ENCODE results near the gene FKBP5. TPM values are rescaled to one million over a fixed set of nuclear protein-coding genes. Genes with fewer than 3 reads are reported as not detected.

Gene FKBP5
- total and polyA plus RNA-seq, 9 of the 15 experiments (the other 6 are each of a cell fraction or from before 2014, with no cell fraction given): 32.7 to 151 (median 75.0) TPM

DNA sequence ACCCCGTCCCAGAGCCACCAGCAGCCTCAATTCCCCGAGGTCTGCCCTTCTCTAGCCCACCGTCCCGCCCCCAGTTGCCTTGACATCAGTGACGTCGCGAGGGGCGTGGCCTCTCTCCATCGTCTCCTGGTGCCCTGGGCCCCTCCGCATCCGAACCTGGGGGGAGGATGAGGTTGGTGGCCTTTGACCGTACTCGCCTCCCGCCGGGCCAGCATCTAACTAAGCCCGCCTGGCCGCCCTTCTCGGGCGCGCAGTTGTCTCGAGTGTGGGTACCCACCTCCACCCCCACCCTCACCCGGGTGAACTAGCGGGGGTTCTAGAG is 42.7 kb upstream of the FKBP5 start (continued):
- TF ChIP-seq THAP12 (CRISPR knock-in tag; IDR thresholded peaks at IDR 0.05): peak; percentile 58
- no peak for TF ChIP-seq BRD9 (IDR thresholded peaks at IDR 0.05; ENCODE audit: low read depth, partially characterized antibody)
- TF ChIP-seq RBM22 (IDR thresholded peaks at IDR 0.05; ENCODE audit: low read depth, low read length, poor library complexity, severe bottlenecking): no peak
- TF ChIP-seq ATF7 (IDR thresholded peaks at IDR 0.05): no peak
- TF ChIP-seq TBP (optimal IDR thresholded peaks at IDR 0.05; ENCODE audit: low read depth, low read length): peak; percentile 54
- TF ChIP-seq, protein P1, sequence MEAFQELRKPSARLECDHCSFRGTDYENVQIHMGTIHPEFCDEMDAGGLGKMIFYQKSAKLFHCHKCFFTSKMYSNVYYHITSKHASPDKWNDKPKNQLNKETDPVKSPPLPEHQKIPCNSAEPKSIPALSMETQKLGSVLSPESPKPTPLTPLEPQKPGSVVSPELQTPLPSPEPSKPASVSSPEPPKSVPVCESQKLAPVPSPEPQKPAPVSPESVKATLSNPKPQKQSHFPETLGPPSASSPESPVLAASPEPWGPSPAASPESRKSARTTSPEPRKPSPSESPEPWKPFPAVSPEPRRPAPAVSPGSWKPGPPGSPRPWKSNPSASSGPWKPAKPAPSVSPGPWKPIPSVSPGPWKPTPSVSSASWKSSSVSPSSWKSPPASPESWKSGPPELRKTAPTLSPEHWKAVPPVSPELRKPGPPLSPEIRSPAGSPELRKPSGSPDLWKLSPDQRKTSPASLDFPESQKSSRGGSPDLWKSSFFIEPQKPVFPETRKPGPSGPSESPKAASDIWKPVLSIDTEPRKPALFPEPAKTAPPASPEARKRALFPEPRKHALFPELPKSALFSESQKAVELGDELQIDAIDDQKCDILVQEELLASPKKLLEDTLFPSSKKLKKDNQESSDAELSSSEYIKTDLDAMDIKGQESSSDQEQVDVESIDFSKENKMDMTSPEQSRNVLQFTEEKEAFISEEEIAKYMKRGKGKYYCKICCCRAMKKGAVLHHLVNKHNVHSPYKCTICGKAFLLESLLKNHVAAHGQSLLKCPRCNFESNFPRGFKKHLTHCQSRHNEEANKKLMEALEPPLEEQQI (IDR thresholded peaks at IDR 0.05): no peak
- TF ChIP-seq EHMT2 (IDR thresholded peaks at IDR 0.05): no peak
- no peak for TF ChIP-seq ZNF445 (CRISPR knock-in tag; IDR thresholded peaks at IDR 0.05; ENCODE audit: low read depth)
- TF ChIP-seq SP2 (IDR thresholded peaks at IDR 0.05; ENCODE audit: extremely low read depth, low read depth, low read length, poor library complexity, severe bottlenecking): no peak
- peak; percentile 67 for TF ChIP-seq HDAC2 (IDR thresholded peaks at IDR 0.05)
- no peak for TF ChIP-seq MTF1 (CRISPR knock-in tag; IDR thresholded peaks at IDR 0.05; ENCODE audit: borderline replicate concordance)
- no peak for TF ChIP-seq PYGO2 (tag; IDR thresholded peaks at IDR 0.05)
- peak; percentile 41; the same call in 1 of the 2 replicates for TF ChIP-seq ZBTB12 (CRISPR knock-in tag; IDR thresholded peaks at IDR 0.05)
- TF ChIP-seq HMGN3 (IDR thresholded peaks at IDR 0.05; ENCODE audit: borderline replicate concordance, extremely low read depth, insufficient read length, low read depth, low read length): no peak
- TF ChIP-seq, protein P2, sequence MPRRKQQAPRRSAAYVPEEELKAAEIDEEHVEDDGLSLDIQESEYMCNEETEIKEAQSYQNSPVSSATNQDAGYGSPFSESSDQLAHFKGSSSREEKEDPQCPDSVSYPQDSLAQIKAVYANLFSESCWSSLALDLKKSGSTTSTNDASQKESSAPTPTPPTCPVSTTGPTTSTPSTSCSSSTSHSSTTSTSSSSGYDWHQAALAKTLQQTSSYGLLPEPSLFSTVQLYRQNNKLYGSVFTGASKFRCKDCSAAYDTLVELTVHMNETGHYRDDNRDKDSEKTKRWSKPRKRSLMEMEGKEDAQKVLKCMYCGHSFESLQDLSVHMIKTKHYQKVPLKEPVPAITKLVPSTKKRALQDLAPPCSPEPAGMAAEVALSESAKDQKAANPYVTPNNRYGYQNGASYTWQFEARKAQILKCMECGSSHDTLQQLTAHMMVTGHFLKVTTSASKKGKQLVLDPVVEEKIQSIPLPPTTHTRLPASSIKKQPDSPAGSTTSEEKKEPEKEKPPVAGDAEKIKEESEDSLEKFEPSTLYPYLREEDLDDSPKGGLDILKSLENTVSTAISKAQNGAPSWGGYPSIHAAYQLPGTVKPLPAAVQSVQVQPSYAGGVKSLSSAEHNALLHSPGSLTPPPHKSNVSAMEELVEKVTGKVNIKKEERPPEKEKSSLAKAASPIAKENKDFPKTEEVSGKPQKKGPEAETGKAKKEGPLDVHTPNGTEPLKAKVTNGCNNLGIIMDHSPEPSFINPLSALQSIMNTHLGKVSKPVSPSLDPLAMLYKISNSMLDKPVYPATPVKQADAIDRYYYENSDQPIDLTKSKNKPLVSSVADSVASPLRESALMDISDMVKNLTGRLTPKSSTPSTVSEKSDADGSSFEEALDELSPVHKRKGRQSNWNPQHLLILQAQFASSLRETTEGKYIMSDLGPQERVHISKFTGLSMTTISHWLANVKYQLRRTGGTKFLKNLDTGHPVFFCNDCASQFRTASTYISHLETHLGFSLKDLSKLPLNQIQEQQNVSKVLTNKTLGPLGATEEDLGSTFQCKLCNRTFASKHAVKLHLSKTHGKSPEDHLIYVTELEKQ (CRISPR knock-in tag; IDR thresholded peaks at IDR 0.05): no peak
- TF ChIP-seq HEY1 (CRISPR knock-in tag; IDR thresholded peaks at IDR 0.05; ENCODE audit: borderline replicate concordance): no peak
- no peak for TF ChIP-seq FOXM1 (IDR thresholded peaks at IDR 0.05; ENCODE audit: low read depth)
- TF ChIP-seq FOXM1 (CRISPR knock-in tag; IDR thresholded peaks at IDR 0.05; ENCODE audit: low read depth): peak; percentile 69; the same call in 1 of the 2 replicates
